ENCODE data around the gene GASK1B. TPM values are rescaled to one million over a fixed set of nuclear protein-coding genes. Genes with fewer than 3 reads are reported as not detected.

Gene GASK1B
- total RNA-seq (under 1 TPM; 0.22 to 0.28 TPM), total RNA-seq (0 to 6.8 (median 0.10) reads per million in 172 experiments)
- 7.1 TPM for polyA plus RNA-seq (2013, experiment 1 of 2)
- polyA plus RNA-seq (2013, experiment 2 of 2) = 5.6 TPM

- peaks cover 11 to 35% of the 10 kb centered on the region in 2 experiments for H3K27me3 ChIP-seq (ENCODE audit: control insufficient read depth in 1 of 2, insufficient read depth in 2 of 2, low read length in 2 of 2)
- H3K36me3 ChIP-seq (ENCODE audit: insufficient read depth, low read length) = no peaks in the 10 kb centered on the region
- Mint-ChIP-seq H3K27ac (no peak within 1 kb of the TSS), H3K4me1 (ENCODE audit: low read depth) (peaks cover 5% of the 10 kb centered on the region), H3K9me3 (no peaks in the 10 kb centered on the region), H3K36me3 (ENCODE audit: low read depth) (no peaks in the 10 kb centered on the region), H3K27me3 (peaks cover 47% of the 10 kb centered on the region), H3K4me3 (no peak within 1 kb of the TSS)
- ATAC-seq (ENCODE audit: poor library complexity) (no peak), DNase-seq (no peak)
- no peaks in the 10 kb centered on the region for H3K4me1 ChIP-seq (ENCODE audit: insufficient read depth, low read length)
- ChIA-PET CTCF (no interaction called here), POLR2A (no interaction called here)
- peaks cover 0 to 10% of the 10 kb centered on the region in 2 experiments for H3K9me3 ChIP-seq (ENCODE audit: control insufficient read depth in 1 of 2, insufficient read depth in 1 of 2, low read length in 2 of 2)
- H3K4me3 ChIP-seq (ENCODE audit: low read length) = peak within 1 kb of the TSS; percentile 4
- no peak for TF ChIP-seq CTCF (IDR thresholded peaks at IDR 0.05)
- intact Hi-C loops (cut with DNase I, micrococcal nuclease) = no loop called here
- H3K27ac ChIP-seq (ENCODE audit: low read depth in 1 of 2, low read length in 2 of 2) = no peak within 1 kb of the TSS
Observed at GRCh38 chr4:158172261-158173258, at the start of gene GASK1B. GASK1B (minus strand) TSS chr4:158173025; CDS start chr4:158171375, 1,650 bp downstream.

- no peak overlapping the region for H3K4me3 Mint-ChIP-seq
- no peaks in the 10 kb centered on the region for H3K4me1 ChIP-seq (ENCODE audit: insufficient read depth, low read length)
- no peaks in the 10 kb centered on the region for H3K9me3 Mint-ChIP-seq
- CTCF ChIA-PET = no interaction called here
- no peak for TF ChIP-seq CTCF (IDR thresholded peaks at IDR 0.05)
- no peak overlapping the region for H3K27ac ChIP-seq (ENCODE audit: low read depth in 1 of 2, low read length in 2 of 2)
- peaks cover 3% of the 10 kb centered on the region for H3K27me3 Mint-ChIP-seq
- H3K36me3 ChIP-seq (ENCODE audit: insufficient read depth, low read length) = no peaks in the 10 kb centered on the region
- no peaks in the 10 kb centered on the region for H3K36me3 Mint-ChIP-seq (ENCODE audit: low read depth)
- DNase-seq (no peak), ATAC-seq (ENCODE audit: poor library complexity) (no peak)
- POLR2A ChIA-PET = no interaction called here
- peaks cover 0 to 3% of the 10 kb centered on the region in 2 experiments for H3K27me3 ChIP-seq (ENCODE audit: control insufficient read depth in 1 of 2, insufficient read depth in 2 of 2, low read length in 2 of 2)
- no peaks in the 10 kb centered on the region for H3K9me3 ChIP-seq (ENCODE audit: control insufficient read depth in 1 of 2, insufficient read depth in 1 of 2, low read length in 2 of 2)
- H3K27ac Mint-ChIP-seq = no peak overlapping the region
- intact Hi-C loops (cut with DNase I, micrococcal nuclease) = no loop called here
- H3K4me1 Mint-ChIP-seq (ENCODE audit: low read depth) = no peaks in the 10 kb centered on the region
- H3K4me3 ChIP-seq (ENCODE audit: low read length) = no peak overlapping the region
Observed at GRCh38 chr4:158219623-158220022, 46.8 kb upstream of the GASK1B start.

- Histone ChIP-seq H3K27me3 (ENCODE audit: control insufficient read depth in 1 of 2, insufficient read depth in 2 of 2, low read length in 2 of 2) (peaks cover 0 to 3% of the 10 kb centered on the region in 2 experiments), H3K27ac (ENCODE audit: low read depth in 1 of 2, low read length in 2 of 2) (no peak overlapping the region), H3K36me3 (ENCODE audit: insufficient read depth, low read length) (no peaks in the 10 kb centered on the region), H3K4me1 (ENCODE audit: insufficient read depth, low read length) (no peaks in the 10 kb centered on the region), H3K4me3 (ENCODE audit: low read length) (no peak overlapping the region), H3K9me3 (ENCODE audit: control insufficient read depth in 1 of 2, insufficient read depth in 1 of 2, low read length in 2 of 2) (no peaks in the 10 kb centered on the region)
- H3K27me3 Mint-ChIP-seq = peaks cover 18% of the 10 kb centered on the region
- H3K27ac Mint-ChIP-seq = no peak overlapping the region
- ChIA-PET POLR2A (no interaction called here), CTCF (no interaction called here)
- no peaks in the 10 kb centered on the region for H3K36me3 Mint-ChIP-seq (ENCODE audit: low read depth)
- ATAC-seq (ENCODE audit: poor library complexity) (no peak), DNase-seq (no peak)
- TF ChIP-seq CTCF (IDR thresholded peaks at IDR 0.05) = no peak
- no peak overlapping the region for H3K4me3 Mint-ChIP-seq
- H3K9me3 Mint-ChIP-seq = no peaks in the 10 kb centered on the region
- intact Hi-C loops (cut with DNase I, micrococcal nuclease) = no loop called here
- H3K4me1 Mint-ChIP-seq (ENCODE audit: low read depth) = no peaks in the 10 kb centered on the region
Observed at GRCh38 chr4:158217763-158218162, 44.9 kb upstream of the GASK1B start.
